ENCODE measurements around the gene PICK1. TPM values are rescaled to one million over a fixed set of nuclear protein-coding genes. Genes with fewer than 3 reads are reported as not detected.

Gene PICK1
- total and polyA plus RNA-seq, 2 of the 13 experiments (the other 11 are each of a cell fraction or from before 2014, with no cell fraction given): 19.3 to 25.3 TPM

- TF ChIP-seq ARID5B (CRISPR knock-in tag; IDR thresholded peaks at IDR 0.05): 0 out of 2 replicates have a peak, but pooled peaks have one; percentile 13
- TF ChIP-seq KDM5A (IDR thresholded peaks at IDR 0.05; ENCODE audit: borderline replicate concordance, low read length): peak; percentile 66
- TF ChIP-seq ZNF33B (CRISPR knock-in tag; IDR thresholded peaks at IDR 0.05): no peak
- peak; percentile 68 for TF ChIP-seq TAF1 (CRISPR knock-in tag; IDR thresholded peaks at IDR 0.05)
- TF ChIP-seq ZNF362 (CRISPR knock-in tag; IDR thresholded peaks at IDR 0.05; ENCODE audit: borderline replicate concordance): no peak
- TF ChIP-seq ZNF776 (CRISPR knock-in tag; IDR thresholded peaks at IDR 0.05): peak; percentile 62; the same call in 1 of the 2 replicates
- TF ChIP-seq ZNF329 (CRISPR knock-in tag; IDR thresholded peaks at IDR 0.05; ENCODE audit: low read depth): 0 out of 2 replicates have a peak, but pooled peaks have one; percentile 19
- TF ChIP-seq CEBPZ (IDR thresholded peaks at IDR 0.05; ENCODE audit: low read length): no peak
- peak; percentile 36 to 53; a peak in 2 of 4 replicates for TF ChIP-seq HMGXB4 (CRISPR knock-in tag; IDR thresholded peaks at IDR 0.05; ENCODE audit: borderline replicate concordance in 1 of 2, low read depth in 1 of 2)
- TF ChIP-seq SRSF1 (optimal IDR thresholded peaks at IDR 0.05; ENCODE audit: low read depth, low read length): peak; percentile 88
- peak; percentile 50; the same call in 1 of the 2 replicates for TF ChIP-seq SMAD3 (CRISPR knock-in tag; IDR thresholded peaks at IDR 0.05)
- 0 out of 2 replicates have a peak, but pooled peaks have one; percentile 55 for TF ChIP-seq ETV6 (CRISPR knock-in tag; conservative IDR thresholded peaks at IDR 0.05)
- peak; percentile 88 for TF ChIP-seq RFX1 (IDR thresholded peaks at IDR 0.05)
- 0 out of 2 replicates have a peak, but pooled peaks have one; percentile 27 for TF ChIP-seq ZNF543 (CRISPR knock-in tag; IDR thresholded peaks at IDR 0.05)
- TF ChIP-seq ZNF746 (CRISPR knock-in tag; IDR thresholded peaks at IDR 0.05): no peak
- TF ChIP-seq MIXL1 (CRISPR knock-in tag; IDR thresholded peaks at IDR 0.05): no peak
- no peak for TF ChIP-seq HNRNPL (IDR thresholded peaks at IDR 0.05; ENCODE audit: low read depth, low read length)
- TF ChIP-seq ZEB1 (IDR thresholded peaks at IDR 0.05; ENCODE audit: insufficient replicate concordance, low read depth): peak; percentile 100
Measured at GRCh38 chr22:38056969-38057891, at the start of gene PICK1 (continued).

Measured in HepG2 (cell line).